ENCODE data around the gene SCRN1.
A peak's percentile ranks its signal among the peaks of the same experiment; 100 is the strongest.

SCRN1 gene, protein sequence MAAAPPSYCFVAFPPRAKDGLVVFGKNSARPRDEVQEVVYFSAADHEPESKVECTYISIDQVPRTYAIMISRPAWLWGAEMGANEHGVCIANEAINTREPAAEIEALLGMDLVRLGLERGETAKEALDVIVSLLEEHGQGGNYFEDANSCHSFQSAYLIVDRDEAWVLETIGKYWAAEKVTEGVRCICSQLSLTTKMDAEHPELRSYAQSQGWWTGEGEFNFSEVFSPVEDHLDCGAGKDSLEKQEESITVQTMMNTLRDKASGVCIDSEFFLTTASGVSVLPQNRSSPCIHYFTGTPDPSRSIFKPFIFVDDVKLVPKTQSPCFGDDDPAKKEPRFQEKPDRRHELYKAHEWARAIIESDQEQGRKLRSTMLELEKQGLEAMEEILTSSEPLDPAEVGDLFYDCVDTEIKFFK

DNA sequence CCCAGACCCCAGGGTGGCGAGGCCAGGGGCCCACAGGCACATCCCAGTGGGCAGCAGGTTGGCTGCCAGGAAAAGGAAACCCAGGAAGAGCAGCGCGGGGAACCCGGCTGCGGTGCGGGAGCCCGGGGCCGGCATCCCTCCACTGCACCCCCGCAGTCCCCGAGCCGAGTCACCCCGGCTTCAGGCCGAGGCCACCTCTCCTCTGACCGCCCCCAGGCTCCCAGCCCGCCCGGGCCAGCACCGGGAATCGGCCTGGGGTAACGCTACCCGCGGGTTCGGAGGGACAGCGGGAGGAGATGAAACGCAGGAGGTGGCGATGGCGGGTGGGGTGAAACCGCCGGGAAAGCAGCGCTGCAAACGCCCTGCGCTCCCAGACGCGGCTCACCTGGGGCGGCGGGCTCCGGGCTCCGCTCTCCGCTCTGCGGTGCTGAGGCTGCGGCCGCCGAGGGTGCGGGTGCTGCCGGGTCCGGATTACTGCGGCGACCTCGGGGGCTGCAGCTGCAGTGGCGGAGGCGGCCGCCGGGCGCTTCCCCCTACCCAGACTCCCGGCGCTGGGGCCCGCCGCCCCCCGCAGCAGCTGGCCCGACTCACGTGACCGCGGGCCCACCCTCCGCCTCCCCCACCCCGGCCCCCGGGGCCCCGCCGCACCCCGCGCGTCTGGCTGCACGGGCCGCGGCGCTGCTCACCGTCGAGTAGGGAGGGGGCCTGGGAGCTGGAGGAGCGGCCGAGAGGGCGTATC, at the start of gene SCRN1:
TSS of gene SCRN1 (minus strand) at position 545 of the 739 bp plus-strand sequence. CDS start 20,734 bp downstream, outside the sequence.
- Histone ChIP-seq H2AFZ (ENCODE audit: low read length) (peak within 1 kb of the TSS; percentile 98), H3K36me3 (replicated peaks; ENCODE audit: insufficient read depth, low read length) (no peaks in the 10 kb centered on the region), H3K79me2 (ENCODE audit: low read length) (no peaks in the 10 kb centered on the region), H3K27ac (ENCODE audit: low read length) (no peak within 1 kb of the TSS), H4K20me1 (ENCODE audit: insufficient read depth, low read length) (no peaks in the 10 kb centered on the region), H3K9ac (ENCODE audit: low read length) (peak within 1 kb of the TSS; percentile 50; the same call in 1 of the 2 replicates), H3K4me1 (ENCODE audit: low read length) (no peaks in the 10 kb centered on the region), H3K4me2 (ENCODE audit: low read depth, low read length) (peak within 1 kb of the TSS; percentile 90), H3K9me2 (replicated peaks; ENCODE audit: insufficient read depth, low read length) (no peaks in the 10 kb centered on the region), H3K9me3 (replicated peaks; ENCODE audit: insufficient read depth, low read length) (no peaks in the 10 kb centered on the region), H3K27me3 (replicated peaks; ENCODE audit: insufficient read depth, low read length) (peaks cover 5% of the 10 kb centered on the region; the same call in 1 of the 2 replicates), H3F3A (ENCODE audit: insufficient read depth, low read length) (no peaks in the 10 kb centered on the region), H3K4me3 (ENCODE audit: low read length) (peak within 1 kb of the TSS; percentile 75)
- DNase-seq, result peak; percentile 19
- TF ChIP-seq EZH2phosphoT487 (IDR thresholded peaks at IDR 0.05; ENCODE audit: low read length) (no peak), EZH2 (optimal IDR thresholded peaks at IDR 0.05; ENCODE audit: low read depth, low read length) (no peak)
- TF ChIP-seq, protein P1, sequence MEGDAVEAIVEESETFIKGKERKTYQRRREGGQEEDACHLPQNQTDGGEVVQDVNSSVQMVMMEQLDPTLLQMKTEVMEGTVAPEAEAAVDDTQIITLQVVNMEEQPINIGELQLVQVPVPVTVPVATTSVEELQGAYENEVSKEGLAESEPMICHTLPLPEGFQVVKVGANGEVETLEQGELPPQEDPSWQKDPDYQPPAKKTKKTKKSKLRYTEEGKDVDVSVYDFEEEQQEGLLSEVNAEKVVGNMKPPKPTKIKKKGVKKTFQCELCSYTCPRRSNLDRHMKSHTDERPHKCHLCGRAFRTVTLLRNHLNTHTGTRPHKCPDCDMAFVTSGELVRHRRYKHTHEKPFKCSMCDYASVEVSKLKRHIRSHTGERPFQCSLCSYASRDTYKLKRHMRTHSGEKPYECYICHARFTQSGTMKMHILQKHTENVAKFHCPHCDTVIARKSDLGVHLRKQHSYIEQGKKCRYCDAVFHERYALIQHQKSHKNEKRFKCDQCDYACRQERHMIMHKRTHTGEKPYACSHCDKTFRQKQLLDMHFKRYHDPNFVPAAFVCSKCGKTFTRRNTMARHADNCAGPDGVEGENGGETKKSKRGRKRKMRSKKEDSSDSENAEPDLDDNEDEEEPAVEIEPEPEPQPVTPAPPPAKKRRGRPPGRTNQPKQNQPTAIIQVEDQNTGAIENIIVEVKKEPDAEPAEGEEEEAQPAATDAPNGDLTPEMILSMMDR (IDR thresholded peaks at IDR 0.05; ENCODE audit: low read length), result no peak

DNA sequence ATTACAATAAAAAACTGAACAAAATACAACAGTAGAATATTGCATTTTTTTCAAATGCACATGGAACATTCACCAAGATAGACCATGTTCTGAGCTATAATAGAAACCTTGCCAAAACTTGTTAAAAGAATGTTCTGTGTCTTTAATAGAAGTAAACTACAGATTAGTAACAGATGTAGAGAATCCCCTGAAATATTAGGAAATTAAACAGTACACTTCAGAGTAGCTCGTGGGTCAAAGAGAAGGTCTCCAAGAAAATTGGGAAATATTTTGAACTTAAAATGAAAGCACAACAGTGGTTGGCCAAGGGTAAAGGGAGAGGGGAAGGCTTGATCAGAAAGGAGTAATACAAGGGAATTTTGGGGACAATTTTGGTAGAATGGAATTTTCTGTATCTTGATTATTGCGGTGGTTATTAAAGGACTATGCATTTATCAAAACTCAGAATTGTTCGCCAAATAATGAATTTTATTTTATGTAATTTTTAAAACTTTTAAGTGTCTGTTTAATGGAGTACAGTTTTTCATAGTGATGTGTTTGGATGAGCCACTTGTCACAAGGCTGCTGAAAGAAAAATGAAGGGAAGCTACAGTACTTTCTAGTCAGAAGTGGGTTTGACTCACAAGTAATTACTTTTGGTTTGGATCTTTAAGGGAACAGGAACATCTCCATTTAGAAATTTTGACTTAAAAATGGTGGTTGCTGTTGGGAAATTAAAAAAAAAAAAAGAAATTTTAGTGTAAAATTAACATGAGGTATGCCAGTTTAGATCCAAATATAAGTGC, 48.8 kb upstream of the SCRN1 start:
- Histone ChIP-seq H3K9ac (ENCODE audit: low read length) (no peak overlapping the region), H3K9me3 (replicated peaks; ENCODE audit: insufficient read depth, low read length) (no peaks in the 10 kb centered on the region), H3F3A (ENCODE audit: insufficient read depth, low read length) (peaks cover 4% of the 10 kb centered on the region), H4K20me1 (ENCODE audit: insufficient read depth, low read length) (no peaks in the 10 kb centered on the region), H3K36me3 (replicated peaks; ENCODE audit: insufficient read depth, low read length) (no peaks in the 10 kb centered on the region; the same call in 1 of the 2 replicates), H3K27ac (ENCODE audit: low read length) (no peak overlapping the region), H3K4me3 (ENCODE audit: low read length) (no peak overlapping the region), H3K79me2 (ENCODE audit: low read length) (peaks cover 91% of the 10 kb centered on the region), H2AFZ (ENCODE audit: low read length) (no peak overlapping the region), H3K4me1 (ENCODE audit: low read length) (peaks cover 23% of the 10 kb centered on the region), H3K4me2 (ENCODE audit: low read depth, low read length) (no peak overlapping the region), H3K9me2 (replicated peaks; ENCODE audit: insufficient read depth, low read length) (no peaks in the 10 kb centered on the region), H3K27me3 (replicated peaks; ENCODE audit: insufficient read depth, low read length) (no peaks in the 10 kb centered on the region)
- DNase-seq, result no peak
- TF ChIP-seq EZH2 (optimal IDR thresholded peaks at IDR 0.05; ENCODE audit: low read depth, low read length) (no peak), EZH2phosphoT487 (IDR thresholded peaks at IDR 0.05; ENCODE audit: low read length) (no peak)
- TF ChIP-seq, protein P1 (IDR thresholded peaks at IDR 0.05; ENCODE audit: low read length), result no peak

DNA sequence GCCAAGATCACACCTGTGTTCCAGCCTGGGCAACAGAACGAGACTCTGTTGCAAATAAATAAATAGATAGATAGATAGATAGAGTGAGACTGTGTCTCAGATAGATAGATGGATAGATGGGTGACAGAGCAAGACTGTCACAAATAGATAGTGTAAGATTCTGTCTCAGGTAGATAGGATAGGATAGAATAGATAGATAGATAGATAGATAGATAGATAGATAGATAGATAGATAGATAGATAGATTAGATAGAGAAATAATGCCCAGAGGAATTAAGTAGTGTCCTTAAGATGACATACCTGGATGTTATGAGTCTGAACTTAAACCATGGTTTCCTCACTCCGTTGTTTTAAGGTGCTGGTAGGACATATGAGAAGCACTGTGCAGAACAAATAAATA, 46.6 kb upstream of the SCRN1 start:
- Histone ChIP-seq H4K20me1 (ENCODE audit: insufficient read depth, low read length) (no peaks in the 10 kb centered on the region), H2AFZ (ENCODE audit: low read length) (no peak overlapping the region), H3K9ac (ENCODE audit: low read length) (no peak overlapping the region), H3K4me2 (ENCODE audit: low read depth, low read length) (no peak overlapping the region), H3K36me3 (replicated peaks; ENCODE audit: insufficient read depth, low read length) (no peaks in the 10 kb centered on the region; the same call in 1 of the 2 replicates), H3K4me1 (ENCODE audit: low read length) (peaks cover 29% of the 10 kb centered on the region), H3K27ac (ENCODE audit: low read length) (no peak overlapping the region), H3K79me2 (ENCODE audit: low read length) (peaks cover 83% of the 10 kb centered on the region), H3K4me3 (ENCODE audit: low read length) (no peak overlapping the region), H3F3A (ENCODE audit: insufficient read depth, low read length) (peaks cover 25% of the 10 kb centered on the region), H3K9me2 (replicated peaks; ENCODE audit: insufficient read depth, low read length) (no peaks in the 10 kb centered on the region), H3K27me3 (replicated peaks; ENCODE audit: insufficient read depth, low read length) (no peaks in the 10 kb centered on the region), H3K9me3 (replicated peaks; ENCODE audit: insufficient read depth, low read length) (no peaks in the 10 kb centered on the region)
- TF ChIP-seq EZH2 (optimal IDR thresholded peaks at IDR 0.05; ENCODE audit: low read depth, low read length) (no peak), EZH2phosphoT487 (IDR thresholded peaks at IDR 0.05; ENCODE audit: low read length) (no peak)
- TF ChIP-seq, protein P1 (IDR thresholded peaks at IDR 0.05; ENCODE audit: low read length), result no peak
- no peak for DNase-seq
